Fibroblast of mammary gland (primary cell): ENCODE measurements around the gene SMAP2.

Experiments
- DNase-seq: peaks from one replicate; pipeline ENCODE4 v3.0.0-alpha.2; 2010; ENCODE audit warnings: low read depth
- H3K4me3 ChIP-seq: 2 replicates; pipeline ENCODE4 v1.5.1; 2011; ENCODE audit warnings: low read depth, mild to moderate bottlenecking, low read length, moderate library complexity; ENCODE audit not compliant: control insufficient read depth
- TF ChIP-seq, protein P1 (sequence below): conservative IDR thresholded peaks from 2 replicates; pipeline ENCODE4 v1.5.1; 2011; ENCODE audit warnings: low read depth, low read length, inconsistent platforms; ENCODE audit not compliant: control insufficient read depth, insufficient read depth

SMAP2 gene

DNA sequence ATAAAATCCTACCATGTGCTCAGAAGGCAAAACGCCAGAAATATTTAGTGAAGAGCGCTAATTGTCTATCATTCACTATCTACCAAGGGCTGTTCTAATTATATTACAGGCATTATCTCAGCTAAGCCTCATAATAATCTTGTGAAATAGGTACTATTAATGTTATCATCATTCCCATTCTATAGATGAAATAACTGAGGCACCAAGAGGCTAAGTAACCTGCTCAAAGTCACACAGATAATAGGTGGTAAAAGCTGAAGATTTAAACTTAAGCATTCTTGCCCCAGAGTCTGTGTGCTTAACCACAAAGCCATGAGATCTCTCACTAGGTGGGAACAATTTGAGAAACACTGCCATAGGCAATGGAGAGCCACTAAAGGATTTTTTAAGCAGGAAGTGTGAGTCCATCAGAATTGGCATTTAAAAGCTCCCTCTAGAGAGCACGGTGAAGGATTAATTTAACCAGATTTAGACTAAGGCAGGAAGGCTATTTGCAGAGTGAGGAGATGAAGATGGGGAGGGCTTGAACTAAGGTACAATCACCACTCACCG lies 1.7 kb upstream of the SMAP2 start:
- no peak overlapping the region for H3K4me3 ChIP-seq
- TF ChIP-seq, protein P1, sequence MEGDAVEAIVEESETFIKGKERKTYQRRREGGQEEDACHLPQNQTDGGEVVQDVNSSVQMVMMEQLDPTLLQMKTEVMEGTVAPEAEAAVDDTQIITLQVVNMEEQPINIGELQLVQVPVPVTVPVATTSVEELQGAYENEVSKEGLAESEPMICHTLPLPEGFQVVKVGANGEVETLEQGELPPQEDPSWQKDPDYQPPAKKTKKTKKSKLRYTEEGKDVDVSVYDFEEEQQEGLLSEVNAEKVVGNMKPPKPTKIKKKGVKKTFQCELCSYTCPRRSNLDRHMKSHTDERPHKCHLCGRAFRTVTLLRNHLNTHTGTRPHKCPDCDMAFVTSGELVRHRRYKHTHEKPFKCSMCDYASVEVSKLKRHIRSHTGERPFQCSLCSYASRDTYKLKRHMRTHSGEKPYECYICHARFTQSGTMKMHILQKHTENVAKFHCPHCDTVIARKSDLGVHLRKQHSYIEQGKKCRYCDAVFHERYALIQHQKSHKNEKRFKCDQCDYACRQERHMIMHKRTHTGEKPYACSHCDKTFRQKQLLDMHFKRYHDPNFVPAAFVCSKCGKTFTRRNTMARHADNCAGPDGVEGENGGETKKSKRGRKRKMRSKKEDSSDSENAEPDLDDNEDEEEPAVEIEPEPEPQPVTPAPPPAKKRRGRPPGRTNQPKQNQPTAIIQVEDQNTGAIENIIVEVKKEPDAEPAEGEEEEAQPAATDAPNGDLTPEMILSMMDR: no peak
- no peak for DNase-seq

DNA sequence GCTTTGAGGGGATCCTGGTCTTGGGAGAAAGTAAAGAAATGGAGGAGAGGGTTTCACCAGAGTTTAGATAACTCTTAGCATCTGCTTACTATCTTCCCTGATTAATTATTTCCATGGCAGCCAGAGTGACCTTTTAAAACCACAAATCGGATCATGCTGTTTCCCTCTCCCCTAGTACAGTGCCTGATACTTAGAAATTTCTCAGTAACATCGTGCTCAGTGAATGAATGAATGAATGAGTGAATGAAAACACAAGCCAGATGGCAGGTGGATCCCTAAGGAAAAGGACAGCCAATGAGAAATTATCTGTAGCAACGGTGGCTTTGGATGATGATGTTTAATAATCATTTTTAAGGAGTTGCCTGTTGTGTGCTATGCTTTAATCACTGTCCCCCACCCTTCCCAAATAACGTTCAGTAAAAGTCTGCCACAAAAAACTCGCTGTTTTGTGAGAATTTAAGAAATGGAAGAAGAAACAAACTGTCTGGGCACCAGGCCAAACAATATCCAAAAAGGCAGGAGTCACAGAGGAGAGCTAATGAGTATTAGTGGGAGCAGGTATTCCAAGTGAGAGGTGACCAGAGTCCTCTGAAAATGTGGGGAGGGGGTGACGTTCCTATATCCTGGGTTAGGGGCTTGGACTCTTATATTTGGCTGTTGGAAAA lies 737 bp upstream of the SMAP2 start:
- peak overlapping the region; percentile 15 for H3K4me3 ChIP-seq
- TF ChIP-seq, protein P1: no peak
- DNase-seq: no peak

DNA sequence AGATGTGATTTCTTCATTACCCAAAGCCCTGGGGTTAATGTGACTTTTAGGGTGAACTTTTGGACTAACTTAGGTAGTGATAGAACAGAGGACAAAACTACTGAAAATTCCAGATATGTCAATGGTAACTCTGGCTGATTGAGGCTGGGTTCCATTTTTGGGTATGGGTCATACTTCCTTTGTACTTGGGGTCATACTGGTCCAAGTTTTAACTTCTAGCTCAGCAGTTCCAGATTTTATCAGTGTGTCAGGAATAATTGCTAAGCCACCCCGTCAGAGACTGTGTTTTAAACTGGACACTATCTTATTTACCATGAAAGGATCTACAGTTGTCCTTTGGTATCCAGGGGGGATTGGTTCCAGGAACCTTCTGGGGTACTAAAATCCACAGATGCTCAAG lies 4.0 kb downstream of the SMAP2 start:
- H3K4me3 ChIP-seq: no peak overlapping the region

DNA sequence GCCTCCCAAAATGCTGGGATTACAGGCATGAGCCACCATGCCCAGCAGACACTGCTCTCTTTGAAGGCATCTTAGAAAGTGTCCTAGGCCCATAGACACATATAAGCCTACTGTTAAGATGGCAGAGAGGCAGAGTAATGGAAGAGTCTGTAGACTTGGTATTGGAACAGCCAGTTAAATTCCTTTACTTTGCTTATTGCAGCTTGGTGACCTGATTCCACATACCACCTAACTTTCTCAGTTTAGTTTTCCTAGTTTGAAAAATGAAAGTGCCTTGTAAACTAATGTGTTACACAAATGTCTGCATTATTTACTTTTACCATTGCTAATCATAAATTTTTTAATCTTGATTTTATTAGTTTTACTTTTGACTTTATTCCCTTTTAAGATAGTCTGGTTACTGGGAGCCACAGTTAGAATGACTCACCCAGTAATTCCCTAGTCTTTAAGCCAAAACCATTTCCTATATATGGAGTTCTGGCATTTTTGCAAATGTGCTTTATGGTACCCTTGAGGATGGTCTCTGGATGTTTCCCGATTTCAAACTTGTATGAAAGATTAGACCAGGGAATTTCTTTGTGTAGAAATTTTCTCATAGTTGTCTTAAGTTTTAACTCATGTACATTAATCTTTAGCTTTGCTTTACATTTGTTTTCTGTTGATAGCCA lies 6.4 kb downstream of the SMAP2 start:
- H3K4me3 ChIP-seq: no peak overlapping the region
- TF ChIP-seq, protein P1: no peak
- DNase-seq: peak; percentile 89

More for the DNA sequence above, 4.0 kb downstream of the SMAP2 start:
- DNase-seq: no peak
- TF ChIP-seq, protein P1: no peak

DNA sequence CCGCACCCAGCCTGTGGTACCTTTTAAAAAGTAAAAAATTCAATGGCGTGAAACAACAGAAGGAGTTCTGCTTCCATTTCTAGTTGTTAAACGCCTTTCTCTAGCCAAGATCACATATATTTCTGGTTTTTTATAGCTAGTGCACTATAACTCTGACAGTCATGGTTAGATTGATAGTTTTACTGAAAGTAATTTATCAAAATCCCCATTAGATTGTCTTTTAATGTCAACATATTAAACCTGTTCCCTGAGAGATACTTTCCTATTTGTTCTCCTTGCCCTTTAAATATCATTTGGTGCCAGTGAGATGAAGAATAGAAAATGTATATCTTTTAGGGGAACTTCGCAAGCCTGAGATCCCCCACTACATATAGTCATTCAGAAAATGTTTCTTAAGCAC lies 7.3 kb downstream of the SMAP2 start:
- TF ChIP-seq, protein P1: no peak
- no peak overlapping the region for H3K4me3 ChIP-seq
- no peak for DNase-seq

DNA sequence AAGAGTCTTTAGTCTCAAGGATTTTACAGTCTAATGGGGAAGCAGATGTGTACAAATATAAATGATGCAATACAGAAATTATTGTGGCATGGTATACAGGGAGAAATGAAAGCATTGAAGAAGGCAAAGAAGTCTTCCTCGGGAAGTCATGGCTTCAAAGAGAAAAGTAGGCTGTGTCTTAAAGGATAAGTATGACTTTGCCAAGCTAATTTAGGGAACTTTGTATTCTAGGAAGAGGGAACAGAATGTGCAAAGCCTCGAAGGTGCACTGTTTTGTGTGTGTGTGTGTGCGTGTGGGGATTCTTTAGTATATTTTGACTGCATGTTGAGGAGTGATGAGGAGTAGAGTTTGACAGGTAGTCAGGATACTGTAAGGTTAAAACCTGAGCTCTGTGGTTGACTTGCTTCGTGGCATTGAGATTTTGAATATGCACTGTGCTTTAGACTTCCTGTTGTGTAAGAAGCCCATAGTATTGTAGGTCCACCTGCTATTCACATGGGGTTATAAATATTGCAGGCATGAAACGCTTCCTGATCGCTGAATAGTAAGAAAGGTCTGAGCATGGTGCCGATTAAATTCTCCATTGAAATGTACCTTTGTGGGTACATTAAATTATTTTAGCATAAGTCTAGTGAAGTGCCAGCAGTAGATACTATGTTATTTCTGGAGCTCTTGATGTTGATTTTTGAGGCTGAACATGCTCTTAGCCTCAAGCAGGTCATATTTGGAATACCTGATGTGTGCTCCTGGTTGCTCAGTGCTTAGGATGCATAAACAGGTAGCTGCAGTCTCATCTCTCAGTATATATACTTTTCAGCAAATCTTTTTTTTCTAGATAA lies 8.0 kb downstream of the SMAP2 start:
- TF ChIP-seq, protein P1: no peak
- H3K4me3 ChIP-seq: no peak overlapping the region
- no peak for DNase-seq
